Neural progenitor cell (in vitro differentiated cells): ENCODE measurements around the gene PDE6B.

ENCODE experiments used
- EZH2 ChIP-seq: fragments of 200-600 bp; sonication (generic); IDR thresholded peaks from 2 replicates; pipeline ENCODE4 v1.6.1; 2017; ENCODE audit warnings: antibody characterized with exemption, mild to moderate bottlenecking, moderate library complexity
- EZH2phosphoT487 ChIP-seq: fragments of 200-600 bp; sonication (generic); IDR thresholded peaks from 2 replicates; pipeline ENCODE4 v1.6.1; 2017; ENCODE audit warnings: antibody characterized with exemption
- TF ChIP-seq, protein P1 (sequence below): fragments of 200-600 bp; sonication (generic); IDR thresholded peaks from 2 replicates; pipeline ENCODE4 v1.5.1; 2017; ENCODE audit warnings: antibody characterized with exemption, mild to moderate bottlenecking

- TF ChIP-seq, protein P1, sequence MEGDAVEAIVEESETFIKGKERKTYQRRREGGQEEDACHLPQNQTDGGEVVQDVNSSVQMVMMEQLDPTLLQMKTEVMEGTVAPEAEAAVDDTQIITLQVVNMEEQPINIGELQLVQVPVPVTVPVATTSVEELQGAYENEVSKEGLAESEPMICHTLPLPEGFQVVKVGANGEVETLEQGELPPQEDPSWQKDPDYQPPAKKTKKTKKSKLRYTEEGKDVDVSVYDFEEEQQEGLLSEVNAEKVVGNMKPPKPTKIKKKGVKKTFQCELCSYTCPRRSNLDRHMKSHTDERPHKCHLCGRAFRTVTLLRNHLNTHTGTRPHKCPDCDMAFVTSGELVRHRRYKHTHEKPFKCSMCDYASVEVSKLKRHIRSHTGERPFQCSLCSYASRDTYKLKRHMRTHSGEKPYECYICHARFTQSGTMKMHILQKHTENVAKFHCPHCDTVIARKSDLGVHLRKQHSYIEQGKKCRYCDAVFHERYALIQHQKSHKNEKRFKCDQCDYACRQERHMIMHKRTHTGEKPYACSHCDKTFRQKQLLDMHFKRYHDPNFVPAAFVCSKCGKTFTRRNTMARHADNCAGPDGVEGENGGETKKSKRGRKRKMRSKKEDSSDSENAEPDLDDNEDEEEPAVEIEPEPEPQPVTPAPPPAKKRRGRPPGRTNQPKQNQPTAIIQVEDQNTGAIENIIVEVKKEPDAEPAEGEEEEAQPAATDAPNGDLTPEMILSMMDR = no peak
- TF ChIP-seq EZH2phosphoT487 (no peak), EZH2 (no peak)
These were observed 86.7 kb downstream of the PDE6B start for GRCh38 chr4:712093-712492.
